Suprapubic skin (tissue), 3 donors: Measurements from ENCODE around the gene LMX1B.

ENCODE experiments used
- CTCF ChIP-seq, 2 donors: fragments of 200-600 bp in 1 of 2; fragments of 450-650 bp in 1 of 2; sonication (generic) in 1 of 2; IDR thresholded peaks; one replicate each; pipeline ENCODE4 v1.5.1; 2016 to 2019; ENCODE audit warnings: antibody characterized with exemption in 2 of 2, mild to moderate bottlenecking in 1 of 2, moderate library complexity in 1 of 2
- POLR2A ChIP-seq, 2 donors: fragments of 450-650 bp; IDR thresholded peaks; one replicate each; pipeline ENCODE4 v1.6.1; 2017; ENCODE audit warnings: antibody characterized with exemption in 2 of 2, mild to moderate bottlenecking in 2 of 2, moderate library complexity in 2 of 2

- no peak for TF ChIP-seq CTCF (IDR thresholded peaks at IDR 0.05)
- no peak for TF ChIP-seq POLR2A (IDR thresholded peaks at IDR 0.05)
Observed at GRCh38 chr9:126723807-126724172, 110.1 kb downstream of the LMX1B start.
